Tibial artery (tissue), 4 donors: ENCODE results near the gene PHF21A.
A peak's percentile ranks its signal among the peaks of the same experiment; 100 is the strongest.

Experiments
- DNase-seq, 2 donors: peaks; one replicate each; pipeline ENCODE4 v3.0.0-alpha.2; 2019
- H3K27ac ChIP-seq, 2 donors: fragments of 200-600 bp; sonication (generic) in 1 of 2; 1 replicate in 1 of 2; 2 replicates in 1 of 2; pipeline ENCODE4 v1.5.1; 2018 to 2019; ENCODE audit warnings: mild to moderate bottlenecking in 1 of 2
- H3K27me3 ChIP-seq, 2 donors: fragments of 200-600 bp; sonication (generic) in 1 of 2; one replicate each; pipeline versions ENCODE4 v1.5.1 to v1.6.0; 2016 to 2019
- H3K36me3 ChIP-seq, 3 donors: fragments of 200-600 bp; sonication (generic) in 2 of 3; one replicate each; pipeline ENCODE4 v1.5.1; 2016 to 2019; ENCODE audit warnings: mild to moderate bottlenecking in 2 of 3
- H3K4me1 ChIP-seq, 4 donors: fragments of 200-600 bp; sonication (generic) in 2 of 4; 1 replicate in 3 of 4; 2 replicates in 1 of 4; pipeline ENCODE4 v1.5.1; 2016 to 2019
- H3K4me3 ChIP-seq, 2 donors: fragments of 200-600 bp; sonication (generic) in 1 of 2; 1 replicate in 1 of 2; 2 replicates in 1 of 2; pipeline ENCODE4 v1.5.1; 2018 to 2019; ENCODE audit warnings: mild to moderate bottlenecking in 2 of 2
- H3K9me3 ChIP-seq, 3 donors: fragments of 200-600 bp; sonication (generic) in 1 of 3; one replicate each; pipeline ENCODE4 v1.5.1; 2016 to 2019
- intact Hi-C: fragments of 100-400 bp; cut with DNase I; formaldehyde crosslinking; loops from one replicate; pipeline ENCODE4 v1.15.0; 2023; ENCODE audit warnings: low total_unique reads
- TF ChIP-seq, protein P1 (sequence below), 2 experiments: fragments of 200-600 bp in 1 of 2; fragments of 450-650 bp in 1 of 2; IDR thresholded peaks; one replicate each; pipeline ENCODE4 v1.5.1; 2017 to 2019; ENCODE audit warnings: antibody characterized with exemption in 2 of 2, mild to moderate bottlenecking in 1 of 2, moderate library complexity in 1 of 2

Gene PHF21A

DNA sequence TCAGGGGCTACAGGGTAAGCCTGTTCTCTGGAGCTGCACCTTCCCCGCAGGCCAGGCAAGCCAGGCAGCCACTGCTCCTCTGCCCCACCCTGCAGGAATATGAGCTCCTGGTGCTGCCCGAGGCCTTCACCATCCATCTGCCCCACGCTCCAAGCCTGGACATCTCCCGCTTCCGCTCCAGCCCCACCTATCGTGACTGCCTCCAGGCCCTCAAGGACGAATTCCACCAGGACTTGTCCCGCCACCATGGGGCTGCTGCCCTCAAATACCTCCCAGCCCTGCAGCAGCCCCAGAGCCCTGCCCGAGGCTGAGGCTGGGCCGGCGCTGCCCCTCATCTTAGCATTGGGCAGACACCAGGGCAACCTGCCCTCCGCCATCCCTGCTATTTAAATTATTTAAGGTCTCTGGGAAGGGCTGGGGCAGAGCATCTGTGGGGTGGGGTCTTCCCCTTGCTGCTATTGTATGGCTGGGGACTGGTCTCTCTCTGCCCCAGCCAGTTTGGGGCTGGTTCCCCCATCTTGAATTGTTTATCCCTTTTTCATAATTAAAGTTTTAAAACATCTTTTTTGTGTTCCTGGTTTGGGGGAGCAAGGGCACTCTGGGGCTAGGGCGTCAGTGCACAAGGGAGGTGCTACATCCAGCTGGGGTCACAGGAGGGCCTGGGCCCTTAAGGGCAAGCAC is 192.6 kb downstream of the PHF21A start:
- Histone ChIP-seq H3K27me3 (peaks cover 0 to 31% of the 10 kb centered on the region in 2 donors), H3K9me3 (no peaks in the 10 kb centered on the region), H3K36me3 (peaks cover 18 to 41% (median 23%) of the 10 kb centered on the region in 3 donors), H3K27ac (no peak overlapping the region), H3K4me3 (no peak overlapping the region), H3K4me1 (peaks cover 0 to 3% (median 0%) of the 10 kb centered on the region in 4 donors)
- DNase-seq = peak in 1 of 2 donors; percentile 54
- intact Hi-C loops = no loop called here
- TF ChIP-seq, protein P1, sequence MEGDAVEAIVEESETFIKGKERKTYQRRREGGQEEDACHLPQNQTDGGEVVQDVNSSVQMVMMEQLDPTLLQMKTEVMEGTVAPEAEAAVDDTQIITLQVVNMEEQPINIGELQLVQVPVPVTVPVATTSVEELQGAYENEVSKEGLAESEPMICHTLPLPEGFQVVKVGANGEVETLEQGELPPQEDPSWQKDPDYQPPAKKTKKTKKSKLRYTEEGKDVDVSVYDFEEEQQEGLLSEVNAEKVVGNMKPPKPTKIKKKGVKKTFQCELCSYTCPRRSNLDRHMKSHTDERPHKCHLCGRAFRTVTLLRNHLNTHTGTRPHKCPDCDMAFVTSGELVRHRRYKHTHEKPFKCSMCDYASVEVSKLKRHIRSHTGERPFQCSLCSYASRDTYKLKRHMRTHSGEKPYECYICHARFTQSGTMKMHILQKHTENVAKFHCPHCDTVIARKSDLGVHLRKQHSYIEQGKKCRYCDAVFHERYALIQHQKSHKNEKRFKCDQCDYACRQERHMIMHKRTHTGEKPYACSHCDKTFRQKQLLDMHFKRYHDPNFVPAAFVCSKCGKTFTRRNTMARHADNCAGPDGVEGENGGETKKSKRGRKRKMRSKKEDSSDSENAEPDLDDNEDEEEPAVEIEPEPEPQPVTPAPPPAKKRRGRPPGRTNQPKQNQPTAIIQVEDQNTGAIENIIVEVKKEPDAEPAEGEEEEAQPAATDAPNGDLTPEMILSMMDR (IDR thresholded peaks at IDR 0.05) = no peak

DNA sequence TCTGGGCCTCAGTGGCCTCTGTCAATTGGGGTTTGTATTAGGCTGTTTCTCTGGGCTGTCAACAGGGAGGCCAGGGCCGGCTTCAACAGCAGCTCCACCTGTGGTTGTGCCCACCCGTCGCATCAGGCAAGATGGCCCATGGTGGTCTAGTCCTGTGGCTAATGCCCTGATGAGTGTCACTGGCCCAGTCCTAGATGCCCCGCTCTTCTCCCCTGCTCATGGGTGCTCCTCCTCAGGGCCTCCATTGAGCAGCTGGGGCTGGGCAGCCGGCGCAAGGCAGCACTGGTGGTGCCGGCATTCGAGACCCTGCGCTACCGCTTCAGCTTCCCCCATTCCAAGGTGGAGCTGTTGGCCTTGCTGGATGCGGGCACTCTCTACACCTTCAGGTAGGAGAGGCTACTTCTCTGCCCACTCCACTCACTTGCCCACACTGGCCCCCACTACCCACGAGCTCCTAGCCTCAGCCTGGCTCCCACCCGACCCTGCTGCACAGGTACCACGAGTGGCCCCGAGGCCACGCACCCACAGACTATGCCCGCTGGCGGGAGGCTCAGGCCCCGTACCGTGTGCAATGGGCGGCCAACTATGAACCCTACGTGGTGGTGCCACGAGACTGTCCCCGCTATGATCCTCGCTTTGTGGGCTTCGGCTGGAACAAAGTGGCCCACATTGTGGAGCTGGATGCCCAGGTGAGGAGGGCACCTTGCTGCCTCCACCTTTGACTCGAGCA is 193.4 kb downstream of the PHF21A start:
- TF ChIP-seq, protein P1 (IDR thresholded peaks at IDR 0.05) = no peak
- H3K27me3 ChIP-seq = peaks cover under 1 to 38% of the 10 kb centered on the region in 2 donors
- no peak overlapping the region for H3K27ac ChIP-seq
- H3K4me1 ChIP-seq = peaks cover 0 to 10% (median 4%) of the 10 kb centered on the region in 4 donors
- no peak overlapping the region for H3K4me3 ChIP-seq
- H3K36me3 ChIP-seq = peaks cover 11 to 32% (median 14%) of the 10 kb centered on the region in 3 donors
- intact Hi-C loops = no loop called here
- peak in 1 of 2 donors; percentile 62 for DNase-seq
- H3K9me3 ChIP-seq = no peaks in the 10 kb centered on the region

DNA sequence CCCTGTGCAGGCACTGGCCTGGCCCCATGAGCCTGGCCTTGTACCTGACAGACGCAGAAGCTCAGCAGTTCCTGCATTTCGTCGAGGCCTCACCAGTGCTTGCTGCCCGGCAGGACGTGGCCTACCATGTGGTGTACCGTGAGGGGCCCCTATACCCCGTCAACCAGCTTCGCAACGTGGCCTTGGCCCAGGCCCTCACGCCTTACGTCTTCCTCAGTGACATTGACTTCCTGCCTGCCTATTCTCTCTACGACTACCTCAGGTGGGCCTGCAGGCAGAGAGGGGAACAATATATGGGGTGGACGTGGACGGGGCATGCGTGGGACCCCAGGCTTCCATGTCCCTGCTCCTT is 193.9 kb downstream of the PHF21A start:
- intact Hi-C loops = no loop called here
- Histone ChIP-seq H3K27me3 (peaks cover 6 to 43% of the 10 kb centered on the region in 2 donors), H3K4me3 (no peak overlapping the region), H3K27ac (no peak overlapping the region), H3K9me3 (no peaks in the 10 kb centered on the region), H3K36me3 (peaks cover 6 to 27% (median 13%) of the 10 kb centered on the region in 3 donors), H3K4me1 (peaks cover 5 to 15% (median 9%) of the 10 kb centered on the region in 4 donors)
- peak in 1 of 2 donors; percentile 60 for DNase-seq
- TF ChIP-seq, protein P1 (IDR thresholded peaks at IDR 0.05) = no peak

GRCh38 chr11:45926536-45927331 is 194.5 kb downstream of the PHF21A start:
- Histone ChIP-seq H3K36me3 (peaks cover 0 to 21% (median 7%) of the 10 kb centered on the region in 3 donors), H3K9me3 (no peaks in the 10 kb centered on the region), H3K27ac (no peak overlapping the region), H3K4me3 (no peak overlapping the region), H3K27me3 (peaks cover 11 to 49% of the 10 kb centered on the region in 2 donors), H3K4me1 (peaks cover 10 to 21% (median 14%) of the 10 kb centered on the region in 4 donors)
- TF ChIP-seq, protein P1 (IDR thresholded peaks at IDR 0.05) = no peak
- intact Hi-C loops = no loop called here
- DNase-seq = peak in 1 of 2 donors; percentile 55

DNA sequence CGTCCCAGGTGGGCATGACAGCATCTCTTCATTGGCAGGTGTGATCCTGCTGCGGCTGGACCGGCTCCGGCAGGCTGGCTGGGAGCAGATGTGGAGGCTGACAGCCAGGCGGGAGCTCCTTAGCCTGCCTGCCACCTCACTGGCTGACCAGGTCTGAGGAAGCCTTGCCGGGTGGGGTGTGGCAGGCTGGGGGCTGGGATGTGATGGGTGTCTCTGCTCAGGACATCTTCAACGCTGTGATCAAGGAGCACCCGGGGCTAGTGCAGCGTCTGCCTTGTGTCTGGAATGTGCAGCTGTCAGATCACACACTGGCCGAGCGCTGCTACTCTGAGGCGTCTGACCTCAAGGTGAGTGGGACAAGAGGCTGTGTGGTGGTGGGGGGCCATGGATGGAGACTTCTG is 195.3 kb downstream of the PHF21A start:
- no peak overlapping the region for H3K27ac ChIP-seq
- H3K4me3 ChIP-seq = no peak overlapping the region
- peaks cover 11 to 54% of the 10 kb centered on the region in 2 donors for H3K27me3 ChIP-seq
- intact Hi-C loops = no loop called here
- TF ChIP-seq, protein P1 (IDR thresholded peaks at IDR 0.05) = no peak
- peaks cover 0 to 14% (median 0%) of the 10 kb centered on the region in 3 donors for H3K36me3 ChIP-seq
- H3K4me1 ChIP-seq = peaks cover 10 to 25% (median 14%) of the 10 kb centered on the region in 4 donors
- H3K9me3 ChIP-seq = no peaks in the 10 kb centered on the region
- peak in 1 of 2 donors; percentile 63 for DNase-seq
